GM06990 (cell line): ENCODE data around the gene GLI2.

Experiments
- DNase-seq: peaks from one replicate; pipeline ENCODE4 v3.0.0-alpha.2; 2011; ENCODE audit not compliant: insufficient read length; ENCODE audit errors: extremely low read depth
- H3K27me3 ChIP-seq: replicated peaks from 2 replicates; pipeline ENCODE4 v1.6.0; 2011; ENCODE audit warnings: low read length; ENCODE audit not compliant: control insufficient read depth, insufficient read depth
- H3K36me3 ChIP-seq: 2 replicates; pipeline ENCODE4 v1.5.1; 2011; ENCODE audit warnings: low read length; ENCODE audit not compliant: control insufficient read depth, insufficient read depth
- H3K4me3 ChIP-seq: replicated peaks from 2 replicates; pipeline ENCODE4 v1.5.1; 2011; ENCODE audit warnings: low read depth, mild to moderate bottlenecking, control low read depth, low read length
- TF ChIP-seq, protein P1 (sequence below): IDR thresholded peaks from 2 replicates; pipeline ENCODE4 v1.5.1; 2011; ENCODE audit warnings: low read length, control low read depth, mild to moderate bottlenecking, inconsistent platforms; ENCODE audit not compliant: insufficient read depth, poor library complexity, severe bottlenecking

GLI2 gene

DNA sequence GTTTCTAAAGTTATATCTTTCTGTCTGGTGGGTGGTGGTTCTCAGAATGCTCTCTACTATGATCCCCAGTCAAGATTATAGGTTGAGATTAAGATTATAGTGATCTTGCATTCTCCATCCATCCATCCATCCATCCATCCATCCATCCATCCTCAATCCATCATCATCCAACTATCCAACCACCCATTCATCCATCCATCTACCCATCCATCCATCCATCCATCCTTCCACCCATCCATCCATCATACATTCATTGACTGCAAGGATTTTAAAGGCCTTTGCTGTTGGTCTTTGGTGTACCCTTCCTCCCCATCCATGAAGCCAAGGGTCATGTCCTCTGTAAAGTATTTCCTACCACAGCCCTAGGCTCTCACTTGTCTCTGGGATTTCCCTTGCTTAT is 13.1 kb downstream of the GLI2 start:
- TF ChIP-seq, protein P1, sequence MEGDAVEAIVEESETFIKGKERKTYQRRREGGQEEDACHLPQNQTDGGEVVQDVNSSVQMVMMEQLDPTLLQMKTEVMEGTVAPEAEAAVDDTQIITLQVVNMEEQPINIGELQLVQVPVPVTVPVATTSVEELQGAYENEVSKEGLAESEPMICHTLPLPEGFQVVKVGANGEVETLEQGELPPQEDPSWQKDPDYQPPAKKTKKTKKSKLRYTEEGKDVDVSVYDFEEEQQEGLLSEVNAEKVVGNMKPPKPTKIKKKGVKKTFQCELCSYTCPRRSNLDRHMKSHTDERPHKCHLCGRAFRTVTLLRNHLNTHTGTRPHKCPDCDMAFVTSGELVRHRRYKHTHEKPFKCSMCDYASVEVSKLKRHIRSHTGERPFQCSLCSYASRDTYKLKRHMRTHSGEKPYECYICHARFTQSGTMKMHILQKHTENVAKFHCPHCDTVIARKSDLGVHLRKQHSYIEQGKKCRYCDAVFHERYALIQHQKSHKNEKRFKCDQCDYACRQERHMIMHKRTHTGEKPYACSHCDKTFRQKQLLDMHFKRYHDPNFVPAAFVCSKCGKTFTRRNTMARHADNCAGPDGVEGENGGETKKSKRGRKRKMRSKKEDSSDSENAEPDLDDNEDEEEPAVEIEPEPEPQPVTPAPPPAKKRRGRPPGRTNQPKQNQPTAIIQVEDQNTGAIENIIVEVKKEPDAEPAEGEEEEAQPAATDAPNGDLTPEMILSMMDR = no peak
- Histone ChIP-seq H3K36me3 (no peaks in the 10 kb centered on the region), H3K4me3 (no peak overlapping the region), H3K27me3 (peaks cover 3% of the 10 kb centered on the region)
- DNase-seq = no peak

DNA sequence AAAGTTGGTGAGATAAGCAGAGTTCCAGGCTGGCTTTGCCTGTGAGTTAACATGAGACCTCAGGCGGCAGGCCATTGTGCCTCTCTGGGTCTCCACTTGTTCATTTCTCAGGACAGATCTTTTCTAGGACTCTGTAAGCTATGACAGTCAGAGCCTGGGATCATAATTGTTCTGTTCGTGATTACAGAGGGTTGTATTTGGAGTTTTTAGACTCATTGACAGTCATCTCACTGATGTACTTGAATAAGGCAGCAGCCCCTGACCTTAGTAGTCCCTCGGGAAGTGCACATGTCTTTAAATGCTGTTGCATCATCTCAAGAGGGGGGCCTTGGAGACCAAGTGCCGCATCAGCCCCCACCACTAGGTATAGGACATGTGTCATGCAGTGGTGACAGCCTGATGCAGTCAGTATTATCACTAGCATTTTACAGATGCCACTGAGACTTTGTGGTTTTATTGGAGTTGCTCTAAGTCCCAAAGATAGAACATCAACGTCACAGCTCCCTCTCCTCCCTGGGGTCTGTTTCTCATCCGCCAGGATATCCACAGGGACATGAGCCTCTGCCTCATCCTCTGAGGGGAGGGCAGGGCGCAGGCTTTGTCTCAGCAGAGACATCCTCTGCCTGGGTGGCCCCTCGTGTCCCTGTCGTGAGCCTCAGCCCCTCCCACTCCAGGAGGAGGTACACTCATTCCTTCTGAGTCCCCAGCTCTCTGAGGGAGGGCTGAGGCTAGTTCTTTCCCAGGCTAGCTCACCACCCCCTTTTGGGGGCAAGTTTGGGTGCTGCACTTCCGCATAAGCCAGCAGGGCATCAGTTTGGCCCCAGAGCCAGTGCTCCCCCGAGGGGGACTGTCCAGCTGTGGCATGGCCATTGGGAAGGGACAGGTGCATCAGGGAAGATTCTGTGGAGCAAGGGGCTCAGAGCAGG is 14.1 kb downstream of the GLI2 start:
- DNase-seq = no peak
- H3K27me3 ChIP-seq = peaks cover 2% of the 10 kb centered on the region
- no peaks in the 10 kb centered on the region for H3K36me3 ChIP-seq
- TF ChIP-seq, protein P1 = no peak
- H3K4me3 ChIP-seq = no peak overlapping the region

DNA sequence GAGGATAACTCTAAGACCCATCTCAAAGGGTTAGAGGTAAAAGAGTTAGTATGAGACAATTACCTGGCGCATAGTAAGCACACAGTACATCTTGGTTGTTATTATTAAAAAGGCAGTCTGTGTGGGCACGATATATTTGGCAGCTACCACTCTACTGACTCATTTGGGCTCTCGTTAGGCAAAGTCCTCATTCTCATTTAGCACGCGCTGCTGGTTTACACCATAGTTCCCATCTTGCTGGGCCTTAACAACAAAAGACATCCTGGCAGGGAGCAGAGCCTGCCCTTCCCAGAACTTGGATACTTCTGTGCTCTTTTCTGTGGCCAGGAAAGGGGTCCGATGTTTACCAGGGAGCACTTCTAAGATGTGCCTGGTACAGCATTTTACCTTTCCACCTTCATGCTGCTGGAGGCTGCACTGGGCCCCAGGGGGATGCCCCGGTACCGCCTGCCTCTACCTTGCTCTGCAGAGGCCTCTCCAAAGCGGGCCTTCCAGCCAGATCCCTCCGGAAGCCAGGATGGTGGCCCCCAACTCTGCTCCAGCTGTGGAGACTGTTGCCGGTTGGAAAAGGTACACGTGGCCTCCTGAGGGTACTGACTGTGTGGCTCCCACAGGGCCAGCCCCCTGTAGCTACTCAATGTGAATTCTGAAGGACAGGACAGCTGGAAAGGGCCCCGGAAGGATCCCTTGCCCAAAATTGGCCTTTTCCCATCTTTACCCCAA is 15.0 kb downstream of the GLI2 start:
- H3K4me3 ChIP-seq = no peak overlapping the region
- TF ChIP-seq, protein P1 = no peak

DNA sequence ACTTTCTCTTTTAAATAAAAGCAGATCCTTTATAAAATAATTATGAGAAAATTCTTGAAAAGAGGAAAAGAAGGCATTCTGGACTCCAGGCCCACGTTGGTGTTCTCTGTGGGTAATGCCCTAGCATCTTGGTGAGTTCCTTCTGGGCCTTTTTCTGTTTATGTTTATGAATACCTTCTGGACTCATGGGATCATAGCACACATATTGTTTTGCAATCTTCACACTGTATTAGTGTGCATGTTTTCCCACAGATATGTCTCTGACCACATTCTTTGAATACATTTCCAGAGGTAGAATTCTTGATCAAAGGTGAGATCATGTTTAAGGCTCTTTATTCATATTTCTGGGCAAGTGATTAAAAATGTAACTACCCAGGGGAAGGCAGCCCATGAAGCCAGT is 15.9 kb downstream of the GLI2 start:
- Histone ChIP-seq H3K4me3 (no peak overlapping the region), H3K27me3 (peaks cover 2% of the 10 kb centered on the region), H3K36me3 (no peaks in the 10 kb centered on the region)
- TF ChIP-seq, protein P1 = no peak
- no peak for DNase-seq

More for the DNA sequence above, 15.0 kb downstream of the GLI2 start:
- no peak for DNase-seq
- Histone ChIP-seq H3K27me3 (peaks cover 2% of the 10 kb centered on the region), H3K36me3 (no peaks in the 10 kb centered on the region)

DNA sequence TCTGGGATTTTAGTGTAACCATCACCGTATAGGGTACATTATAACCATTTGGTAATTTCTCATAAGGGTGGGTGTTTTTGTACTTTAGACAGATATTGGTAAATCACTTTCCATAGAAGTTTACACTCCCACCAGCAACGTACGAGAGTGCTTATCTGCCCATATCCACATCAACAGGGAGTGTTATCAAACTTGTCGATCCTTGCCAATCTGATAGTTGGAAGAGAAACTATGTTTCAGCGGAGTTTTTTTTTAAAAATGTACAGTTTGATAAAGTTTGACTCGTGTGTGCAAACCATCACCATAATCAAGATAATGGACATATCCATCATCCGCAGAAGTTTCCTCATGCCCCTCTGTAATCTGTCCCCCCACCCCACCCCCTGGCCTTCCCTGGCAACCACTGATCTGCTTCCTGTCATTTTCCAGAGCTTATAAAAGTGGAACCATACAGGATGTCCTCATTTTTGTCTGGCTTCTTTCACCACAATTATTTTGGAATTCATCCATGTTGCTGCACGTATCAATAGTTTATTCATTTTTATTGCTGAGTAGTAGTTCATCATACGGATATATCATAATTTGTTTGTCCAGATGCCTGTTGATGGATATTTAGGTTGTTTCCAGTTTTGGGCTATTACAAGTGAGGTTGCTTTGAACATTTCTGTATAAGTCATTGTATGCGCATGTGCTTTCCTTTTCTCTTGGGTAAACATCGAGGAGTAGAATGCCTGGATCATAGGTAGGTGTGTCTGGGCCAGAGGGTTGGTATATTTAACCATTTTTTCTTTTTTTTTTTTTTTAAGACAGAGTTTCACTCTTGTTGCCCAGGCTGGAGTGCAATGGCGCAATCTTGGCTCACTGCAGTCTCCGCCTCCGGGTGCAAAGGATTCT is 18.6 kb downstream of the GLI2 start:
- TF ChIP-seq, protein P1 = no peak
- H3K36me3 ChIP-seq = no peaks in the 10 kb centered on the region
- DNase-seq = no peak
- H3K4me3 ChIP-seq = no peak overlapping the region
- H3K27me3 ChIP-seq = peaks cover 2% of the 10 kb centered on the region; the same call in 1 of the 2 replicates
